BLaER1 (cell line): ENCODE data around the gene EIF4G3.
"Not testable (repeated sequence)": the region's sequence is repeated elsewhere in the genome, so short reads cannot be mapped to it uniquely, and the experiment has no call there.

ENCODE experiments used
- H3K27ac ChIP-seq: shearing (Covaris generic); formaldehyde crosslinking; 2 replicates; pipeline ENCODE4 v1.8.1; 2022
- H3K27me3 ChIP-seq: shearing (Covaris generic); formaldehyde crosslinking; 2 replicates; pipeline ENCODE4 v1.8.1; 2022
- H3K36me3 ChIP-seq: shearing (Covaris generic); formaldehyde crosslinking; 2 replicates; pipeline ENCODE4 v1.8.1; 2022
- H3K4me1 ChIP-seq: shearing (Covaris generic); formaldehyde crosslinking; 2 replicates; pipeline ENCODE4 v1.8.1; 2022
- H3K4me2 ChIP-seq: shearing (Covaris generic); formaldehyde crosslinking; 2 replicates; pipeline ENCODE4 v1.8.1; 2022
- H3K4me3 ChIP-seq: shearing (Covaris generic); formaldehyde crosslinking; 2 replicates; pipeline ENCODE4 v1.8.1; 2022
- H3K9ac ChIP-seq: shearing (Covaris generic); formaldehyde crosslinking; 2 replicates; pipeline ENCODE4 v1.8.1; 2022
- H3K9me3 ChIP-seq: shearing (Covaris generic); formaldehyde crosslinking; 2 replicates; pipeline ENCODE4 v1.8.1; 2022
- H4K20me1 ChIP-seq: shearing (Covaris generic); formaldehyde crosslinking; 2 replicates; pipeline ENCODE4 v1.8.1; 2022
- Cebpa-rat ChIP-seq: shearing (Covaris generic); IDR thresholded peaks from 2 replicates; pipeline ENCODE4 v1.8.1; 2022

Gene EIF4G3

DNA sequence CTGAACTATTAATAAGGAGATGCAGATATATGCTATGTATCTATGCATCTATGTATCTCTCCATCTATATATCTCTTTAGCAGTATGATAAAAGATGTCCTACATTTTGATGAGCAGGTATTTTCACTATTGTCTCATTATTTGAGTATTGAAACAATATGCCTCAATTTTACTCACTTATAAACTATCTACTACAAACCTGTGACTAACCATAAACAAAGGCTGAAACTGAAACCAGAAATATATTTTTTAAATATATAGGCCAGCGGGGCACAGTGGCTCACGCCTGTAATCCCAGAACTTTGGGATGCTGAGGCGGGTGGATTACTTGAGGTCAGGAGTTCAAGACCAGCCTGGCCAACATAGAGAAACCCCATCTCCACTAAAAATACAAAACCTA lies 22.0 kb downstream of the EIF4G3 start:
- Histone ChIP-seq H3K4me1 (peaks cover 20% of the 10 kb centered on the region), H3K4me3 (no peak overlapping the region), H3K27me3 (no peaks in the 10 kb centered on the region), H3K36me3 (peaks cover 44% of the 10 kb centered on the region), H3K9ac (no peak overlapping the region), H3K4me2 (no peak overlapping the region), H3K27ac (no peak overlapping the region), H3K9me3 (no peaks in the 10 kb centered on the region), H4K20me1 (peaks cover 99% of the 10 kb centered on the region)
- TF ChIP-seq Cebpa-rat: no peak

GRCh38 chr1:21153388-21153787 lies 23.3 kb downstream of the EIF4G3 start:
- H3K4me3 ChIP-seq: no peak overlapping the region
- H3K9me3 ChIP-seq: no peaks in the 10 kb centered on the region
- H3K27me3 ChIP-seq: no peaks in the 10 kb centered on the region
- TF ChIP-seq Cebpa-rat: no peak
- peaks cover 100% of the 10 kb centered on the region for H4K20me1 ChIP-seq
- peaks cover 18% of the 10 kb centered on the region for H3K4me1 ChIP-seq
- peaks cover 48% of the 10 kb centered on the region for H3K36me3 ChIP-seq
- H3K9ac ChIP-seq: no peak overlapping the region
- H3K4me2 ChIP-seq: no peak overlapping the region
- H3K27ac ChIP-seq: no peak overlapping the region

DNA sequence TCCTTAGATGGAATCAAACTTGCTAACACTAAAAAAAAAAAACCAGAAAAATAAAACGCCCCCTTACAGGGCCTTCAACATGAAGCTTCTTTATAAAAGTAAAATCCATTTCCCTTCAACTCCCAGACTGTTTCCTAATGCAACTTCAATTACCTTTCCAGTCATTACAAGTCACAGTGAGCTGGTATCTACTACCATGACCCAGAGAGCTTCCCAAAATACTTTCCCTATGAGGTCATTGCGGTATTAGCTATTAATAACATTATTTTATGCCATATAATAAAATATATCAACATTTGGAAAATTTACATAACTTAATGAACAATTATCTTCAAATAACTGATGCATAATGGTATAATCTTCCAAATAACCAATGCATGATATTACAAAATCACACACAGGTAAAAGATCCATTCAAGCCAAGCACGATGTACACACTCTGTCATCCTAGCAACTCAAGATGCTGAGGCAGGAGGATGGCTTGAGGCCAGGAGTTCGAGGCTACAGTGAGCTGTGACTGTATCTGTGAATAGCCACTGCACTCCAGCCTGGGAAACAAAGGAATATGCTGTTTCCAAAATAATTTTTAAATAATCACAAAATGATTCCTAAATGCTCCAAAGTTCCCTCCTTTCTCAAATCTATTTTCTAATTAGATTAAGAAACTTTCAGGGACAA lies 24.1 kb downstream of the EIF4G3 start:
- TF ChIP-seq Cebpa-rat: no peak
- H3K27ac ChIP-seq: no peak overlapping the region

GRCh38 chr1:21149855-21150432 lies 26.8 kb downstream of the EIF4G3 start:
- H3K4me3 ChIP-seq: no peak overlapping the region
- H3K9me3 ChIP-seq: no peaks in the 10 kb centered on the region
- no peak overlapping the region for H3K4me2 ChIP-seq
- peaks cover 89% of the 10 kb centered on the region for H4K20me1 ChIP-seq
- H3K9ac ChIP-seq: no peak overlapping the region
- no peaks in the 10 kb centered on the region for H3K27me3 ChIP-seq
- TF ChIP-seq Cebpa-rat: no peak
- H3K4me1 ChIP-seq: no peaks in the 10 kb centered on the region
- no peak overlapping the region for H3K27ac ChIP-seq
- H3K36me3 ChIP-seq: peaks cover 63% of the 10 kb centered on the region

More for the DNA sequence above, 24.1 kb downstream of the EIF4G3 start:
- Histone ChIP-seq H3K9ac (no peak overlapping the region), H3K4me2 (no peak overlapping the region), H3K9me3 (no peaks in the 10 kb centered on the region), H4K20me1 (peaks cover 99% of the 10 kb centered on the region), H3K4me3 (no peak overlapping the region), H3K4me1 (peaks cover 10% of the 10 kb centered on the region), H3K36me3 (peaks cover 54% of the 10 kb centered on the region), H3K27me3 (no peaks in the 10 kb centered on the region)

- Histone ChIP-seq H4K20me1 (peaks cover 89% of the 10 kb centered on the region), H3K9me3 (no peaks in the 10 kb centered on the region)
These were observed 27.3 kb downstream of the EIF4G3 start for GRCh38 chr1:21149430-21149854.

DNA sequence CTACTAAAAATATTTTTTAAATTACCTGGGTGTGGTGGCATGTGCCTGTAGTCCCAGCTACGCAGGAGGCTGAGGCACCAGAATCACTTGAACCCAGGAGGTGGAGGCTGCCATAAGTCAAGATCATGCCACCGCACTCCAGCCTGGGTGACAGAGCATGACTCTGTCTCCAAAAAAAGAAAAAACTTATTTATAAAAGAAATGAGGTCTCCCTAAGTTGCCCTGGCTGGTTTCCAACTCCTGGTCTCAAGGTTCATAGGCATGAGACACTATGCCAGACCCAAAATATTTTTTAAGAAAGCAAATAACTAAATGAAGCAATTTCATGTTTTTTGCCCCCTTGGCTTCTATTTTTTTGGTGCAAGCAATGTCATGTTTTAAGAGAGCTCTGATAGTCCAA lies 32.9 kb downstream of the EIF4G3 start:
- Histone ChIP-seq H3K27me3 (no peaks in the 10 kb centered on the region), H3K9me3 (no peaks in the 10 kb centered on the region), H3K4me2 (no peak overlapping the region), H3K9ac (no peak overlapping the region), H3K36me3 (peaks cover 54% of the 10 kb centered on the region), H3K4me1 (peaks cover 9% of the 10 kb centered on the region; the same call in 1 of the 2 replicates), H3K4me3 (no peak overlapping the region), H3K27ac (no peak overlapping the region), H4K20me1 (peaks cover 82% of the 10 kb centered on the region)
- TF ChIP-seq Cebpa-rat: no peak

More at GRCh38 chr1:21149430-21149854, 27.3 kb downstream of the EIF4G3 start:
- Histone ChIP-seq H3K4me1 (no peaks in the 10 kb centered on the region), H3K36me3 (peaks cover 67% of the 10 kb centered on the region), H3K4me2 (no peak overlapping the region), H3K4me3 (no peak overlapping the region), H3K27ac (no peak overlapping the region), H3K27me3 (no peaks in the 10 kb centered on the region), H3K9ac (no peak overlapping the region)
- no peak for TF ChIP-seq Cebpa-rat

- no peaks in the 10 kb centered on the region for H3K27me3 ChIP-seq
- H4K20me1 ChIP-seq: peaks cover 82% of the 10 kb centered on the region
- H3K4me3 ChIP-seq: no peak overlapping the region
- peaks cover 52% of the 10 kb centered on the region for H3K36me3 ChIP-seq
- no peak for TF ChIP-seq Cebpa-rat
- H3K9ac ChIP-seq: no peak overlapping the region
- H3K27ac ChIP-seq: no peak overlapping the region
- no peak overlapping the region for H3K4me2 ChIP-seq
- no peaks in the 10 kb centered on the region for H3K9me3 ChIP-seq
- peaks cover 9% of the 10 kb centered on the region; the same call in 1 of the 2 replicates for H3K4me1 ChIP-seq
These were observed 33.6 kb downstream of the EIF4G3 start for GRCh38 chr1:21143138-21143537.

DNA sequence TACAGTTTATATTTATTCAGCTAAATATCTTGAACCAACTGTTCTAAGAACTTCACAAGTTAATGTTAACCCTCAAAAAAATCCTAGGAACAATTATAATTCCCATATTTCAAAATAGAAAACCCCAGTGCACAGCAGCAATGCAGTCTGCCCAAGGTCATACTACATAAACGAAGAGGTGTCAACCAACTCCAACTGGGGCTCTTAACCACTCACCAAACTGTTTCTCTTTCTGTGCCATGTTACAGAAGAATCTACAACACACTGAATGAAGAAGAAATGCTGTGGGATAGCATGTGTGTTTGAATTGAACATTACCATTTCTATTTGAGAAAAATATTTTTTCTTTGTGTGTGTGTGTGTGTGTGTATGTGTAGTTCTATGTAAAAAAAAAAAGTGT lies 35.7 kb downstream of the EIF4G3 start:
- Histone ChIP-seq H4K20me1 (peaks cover 76% of the 10 kb centered on the region), H3K4me2 (no peak overlapping the region), H3K4me1 (peaks cover 9% of the 10 kb centered on the region; the same call in 1 of the 2 replicates), H3K27me3 (no peaks in the 10 kb centered on the region), H3K36me3 (peaks cover 56% of the 10 kb centered on the region), H3K27ac (no peak overlapping the region), H3K4me3 (no peak overlapping the region), H3K9me3 (no peaks in the 10 kb centered on the region), H3K9ac (no peak overlapping the region)
- TF ChIP-seq Cebpa-rat: no peak

DNA sequence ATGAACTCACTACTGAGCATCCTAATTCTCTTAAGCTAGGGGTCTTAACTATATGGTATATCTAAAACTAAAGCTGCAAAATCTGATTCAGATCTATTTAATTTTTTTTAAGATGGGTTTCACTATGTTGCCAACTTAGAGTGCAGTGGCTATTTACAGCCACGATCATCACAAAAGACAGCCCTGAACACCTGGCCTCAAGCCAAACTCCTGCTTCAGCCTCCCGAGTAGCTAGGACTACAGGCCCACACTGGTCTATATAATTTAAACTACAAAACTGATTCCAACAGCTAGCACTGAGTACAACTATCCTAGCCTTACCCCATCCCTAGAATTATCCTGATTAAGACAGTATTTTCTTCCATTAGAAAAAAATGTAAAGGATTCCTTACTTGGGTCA lies 37.1 kb downstream of the EIF4G3 start:
- H3K4me1 ChIP-seq: peaks cover 9% of the 10 kb centered on the region; the same call in 1 of the 2 replicates
- H3K27ac ChIP-seq: no peak overlapping the region
- TF ChIP-seq Cebpa-rat: no peak
- H3K9me3 ChIP-seq: no peaks in the 10 kb centered on the region
- no peaks in the 10 kb centered on the region for H3K27me3 ChIP-seq
- H3K4me3 ChIP-seq: no peak overlapping the region
- H4K20me1 ChIP-seq: peaks cover 66% of the 10 kb centered on the region
- H3K4me2 ChIP-seq: no peak overlapping the region
- H3K36me3 ChIP-seq: peaks cover 56% of the 10 kb centered on the region
- no peak overlapping the region for H3K9ac ChIP-seq

- not testable (repeated sequence) for H3K27me3 ChIP-seq, H3K4me1 ChIP-seq, H3K4me2 ChIP-seq, H3K9me3 ChIP-seq, H3K4me3 ChIP-seq, H3K9ac ChIP-seq, H3K27ac ChIP-seq
- Histone ChIP-seq H3K36me3 (peaks cover 56% of the 10 kb centered on the region), H4K20me1 (peaks cover 60% of the 10 kb centered on the region)
These were observed 40.4 kb downstream of the EIF4G3 start for GRCh38 chr1:21136344-21136743.
